ENCODE results near the gene FBLN1.

GRCh38 chr22:45572444-45572843 lies 69.8 kb downstream of the FBLN1 start:
- TF ChIP-seq TAF1 (IDR thresholded peaks at IDR 0.05; ENCODE audit: low read depth) = no peak
- TF ChIP-seq CTCF (IDR thresholded peaks at IDR 0.05; ENCODE audit: poor library complexity, severe bottlenecking) = no peak

All from neural cell (in vitro differentiated cells).